PFSK-1 (cell line): ENCODE measurements around the gene LRRC32.

Source experiments
- POLR2AphosphoS5 ChIP-seq: IDR thresholded peaks from 2 replicates; pipeline ENCODE4 v1.6.1; 2012; ENCODE audit warnings: low read depth, mild to moderate bottlenecking, control low read depth, low read length, moderate library complexity
- SIN3A ChIP-seq: IDR thresholded peaks from 2 replicates; pipeline ENCODE4 v1.6.1; 2012; ENCODE audit warnings: mild to moderate bottlenecking, low read length, moderate library complexity, borderline replicate concordance; ENCODE audit not compliant: insufficient read depth
- TAF1 ChIP-seq: IDR thresholded peaks from 2 replicates; pipeline ENCODE4 v1.6.1; 2012; ENCODE audit warnings: low read length, control low read depth, borderline replicate concordance; ENCODE audit not compliant: insufficient read depth
- TF ChIP-seq, protein P1 (sequence below), 2 experiments: IDR thresholded peaks; 2 replicates each; pipeline versions ENCODE4 v1.6.1 to v1.8.0; 2011 to 2012; ENCODE audit warnings: low read depth in 2 of 2, low read length in 2 of 2, control low read depth in 1 of 2, inconsistent platforms in 1 of 2, mild to moderate bottlenecking in 1 of 2, moderate library complexity in 1 of 2; ENCODE audit not compliant: insufficient read depth in 1 of 2

GRCh38 chr11:76685831-76686230 is 15.3 kb upstream of the LRRC32 start:
- TF ChIP-seq TAF1 (no peak), POLR2AphosphoS5 (no peak), SIN3A (no peak)
- TF ChIP-seq, protein P1, sequence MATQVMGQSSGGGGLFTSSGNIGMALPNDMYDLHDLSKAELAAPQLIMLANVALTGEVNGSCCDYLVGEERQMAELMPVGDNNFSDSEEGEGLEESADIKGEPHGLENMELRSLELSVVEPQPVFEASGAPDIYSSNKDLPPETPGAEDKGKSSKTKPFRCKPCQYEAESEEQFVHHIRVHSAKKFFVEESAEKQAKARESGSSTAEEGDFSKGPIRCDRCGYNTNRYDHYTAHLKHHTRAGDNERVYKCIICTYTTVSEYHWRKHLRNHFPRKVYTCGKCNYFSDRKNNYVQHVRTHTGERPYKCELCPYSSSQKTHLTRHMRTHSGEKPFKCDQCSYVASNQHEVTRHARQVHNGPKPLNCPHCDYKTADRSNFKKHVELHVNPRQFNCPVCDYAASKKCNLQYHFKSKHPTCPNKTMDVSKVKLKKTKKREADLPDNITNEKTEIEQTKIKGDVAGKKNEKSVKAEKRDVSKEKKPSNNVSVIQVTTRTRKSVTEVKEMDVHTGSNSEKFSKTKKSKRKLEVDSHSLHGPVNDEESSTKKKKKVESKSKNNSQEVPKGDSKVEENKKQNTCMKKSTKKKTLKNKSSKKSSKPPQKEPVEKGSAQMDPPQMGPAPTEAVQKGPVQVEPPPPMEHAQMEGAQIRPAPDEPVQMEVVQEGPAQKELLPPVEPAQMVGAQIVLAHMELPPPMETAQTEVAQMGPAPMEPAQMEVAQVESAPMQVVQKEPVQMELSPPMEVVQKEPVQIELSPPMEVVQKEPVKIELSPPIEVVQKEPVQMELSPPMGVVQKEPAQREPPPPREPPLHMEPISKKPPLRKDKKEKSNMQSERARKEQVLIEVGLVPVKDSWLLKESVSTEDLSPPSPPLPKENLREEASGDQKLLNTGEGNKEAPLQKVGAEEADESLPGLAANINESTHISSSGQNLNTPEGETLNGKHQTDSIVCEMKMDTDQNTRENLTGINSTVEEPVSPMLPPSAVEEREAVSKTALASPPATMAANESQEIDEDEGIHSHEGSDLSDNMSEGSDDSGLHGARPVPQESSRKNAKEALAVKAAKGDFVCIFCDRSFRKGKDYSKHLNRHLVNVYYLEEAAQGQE (IDR thresholded peaks at IDR 0.05; ENCODE audit: insufficient read depth in 1 of 2, low read depth in 2 of 2, low read length in 2 of 2) = no peak
